Measurements from ENCODE around the gene LEP.

The LEP gene

GRCh38 chr7:128255271-128255670 lies 14.2 kb downstream of the LEP start:
- no peak overlapping the region for H3K18ac ChIP-seq (ENCODE audit: low read depth in 1 of 2, low read length in 2 of 2)

GRCh38 chr7:128257458-128257857 lies 16.4 kb downstream of the LEP start:
- Histone ChIP-seq H3K9ac (ENCODE audit: low read length) (no peak overlapping the region), H2BK15ac (ENCODE audit: low read depth, poor library complexity, severe bottlenecking) (no peak overlapping the region), H3K4me3 (ENCODE audit: insufficient read depth in 1 of 2, low read depth in 1 of 2, low read length in 2 of 2) (no peak overlapping the region), H3K4me2 (ENCODE audit: low read length, poor library complexity, severe bottlenecking) (no peak overlapping the region), H3K27me3 (ENCODE audit: control insufficient read depth in 1 of 2, insufficient read depth in 1 of 2, low read length in 2 of 2) (peaks cover 32 to 42% of the 10 kb centered on the region in 2 experiments), H2BK120ac (ENCODE audit: low read depth, low read length) (no peak overlapping the region), H3K9me3 (ENCODE audit: control insufficient read depth, low read length) (no peaks in the 10 kb centered on the region), H3K14ac (ENCODE audit: low read length in 2 of 2) (no peak overlapping the region), H3K27ac (ENCODE audit: low read length, poor library complexity, severe bottlenecking) (no peak overlapping the region), H4K91ac (ENCODE audit: low read length) (no peak overlapping the region), H3K4ac (ENCODE audit: low read depth in 1 of 2, low read length in 2 of 2) (no peak overlapping the region), H2AK5ac (ENCODE audit: low read length, severe bottlenecking) (no peak overlapping the region), H4K8ac (ENCODE audit: low read length) (no peak overlapping the region), H3K18ac (ENCODE audit: low read depth in 1 of 2, low read length in 2 of 2) (no peak overlapping the region), H2BK12ac (ENCODE audit: low read length in 2 of 2) (no peak overlapping the region), H2AFZ (ENCODE audit: low read depth, low read length) (no peak overlapping the region), H3K4me1 (ENCODE audit: control insufficient read depth, insufficient read depth, low read depth, low read length) (peaks cover under 1% of the 10 kb centered on the region), H3K23ac (ENCODE audit: low read length in 2 of 2) (no peak overlapping the region), H3K36me3 (ENCODE audit: control insufficient read depth in 1 of 2, insufficient read depth in 2 of 2, low read depth in 1 of 2, low read length in 2 of 2) (no peaks in the 10 kb centered on the region), H2BK5ac (ENCODE audit: low read depth, low read length, poor library complexity, severe bottlenecking) (no peak overlapping the region), H3K79me1 (replicated peaks; ENCODE audit: low read length, poor library complexity, severe bottlenecking) (no peaks in the 10 kb centered on the region)
- 81% methylated on average over 9 of the region's 14 CpGs for WGBS
- DNase-seq = no peak

More at GRCh38 chr7:128255271-128255670, 14.2 kb downstream of the LEP start:
- no peak overlapping the region for H4K8ac ChIP-seq (ENCODE audit: low read length)
- peaks cover 47 to 52% of the 10 kb centered on the region in 2 experiments for H3K27me3 ChIP-seq (ENCODE audit: control insufficient read depth in 1 of 2, insufficient read depth in 1 of 2, low read length in 2 of 2)
- H2BK5ac ChIP-seq (ENCODE audit: low read depth, low read length, poor library complexity, severe bottlenecking) = no peak overlapping the region
- no peak overlapping the region for H2BK15ac ChIP-seq (ENCODE audit: low read depth, poor library complexity, severe bottlenecking)
- no peak overlapping the region for H2AK5ac ChIP-seq (ENCODE audit: low read length, severe bottlenecking)
- H2BK12ac ChIP-seq (ENCODE audit: low read length in 2 of 2) = no peak overlapping the region
- no peak overlapping the region for H3K4me3 ChIP-seq (ENCODE audit: insufficient read depth in 1 of 2, low read depth in 1 of 2, low read length in 2 of 2)
- H2BK120ac ChIP-seq (ENCODE audit: low read depth, low read length) = no peak overlapping the region
- H3K4me1 ChIP-seq (ENCODE audit: control insufficient read depth, insufficient read depth, low read depth, low read length) = no peaks in the 10 kb centered on the region
- H3K9me3 ChIP-seq (ENCODE audit: control insufficient read depth, low read length) = no peaks in the 10 kb centered on the region
- no peak overlapping the region for H3K4ac ChIP-seq (ENCODE audit: low read depth in 1 of 2, low read length in 2 of 2)
- H3K27ac ChIP-seq (ENCODE audit: low read length, poor library complexity, severe bottlenecking) = no peak overlapping the region
- no peak overlapping the region for H2AFZ ChIP-seq (ENCODE audit: low read depth, low read length)
- no peaks in the 10 kb centered on the region for H3K79me1 ChIP-seq (replicated peaks; ENCODE audit: low read length, poor library complexity, severe bottlenecking)
- H4K91ac ChIP-seq (ENCODE audit: low read length) = no peak overlapping the region
- H3K36me3 ChIP-seq (ENCODE audit: control insufficient read depth in 1 of 2, insufficient read depth in 2 of 2, low read depth in 1 of 2, low read length in 2 of 2) = no peaks in the 10 kb centered on the region
- no peak overlapping the region for H3K23ac ChIP-seq (ENCODE audit: low read length in 2 of 2)
- no peak overlapping the region for H3K9ac ChIP-seq (ENCODE audit: low read length)
- H3K14ac ChIP-seq (ENCODE audit: low read length in 2 of 2) = no peak overlapping the region
- WGBS = 70% methylated on average over 2 of the region's 2 CpGs
- no peak overlapping the region for H3K4me2 ChIP-seq (ENCODE audit: low read length, poor library complexity, severe bottlenecking)
- DNase-seq = no peak

- H3K23ac ChIP-seq (ENCODE audit: low read length in 2 of 2) = no peak overlapping the region
- WGBS = 70% methylated on average over 11 of the region's 11 CpGs
Measured at GRCh38 chr7:128259131-128260061, 18.3 kb downstream of the LEP start.

GRCh38 chr7:128260069-128260795 lies 19.2 kb downstream of the LEP start:
- no peak overlapping the region for H2BK12ac ChIP-seq (ENCODE audit: low read length in 2 of 2)
- H3K18ac ChIP-seq (ENCODE audit: low read depth in 1 of 2, low read length in 2 of 2) = no peak overlapping the region
- peak overlapping the region in 1 of 2 experiments; percentile 78 for H3K23ac ChIP-seq (ENCODE audit: low read length in 2 of 2)
- H2AFZ ChIP-seq (ENCODE audit: low read depth, low read length) = no peak overlapping the region
- H3K36me3 ChIP-seq (ENCODE audit: control insufficient read depth in 1 of 2, insufficient read depth in 2 of 2, low read depth in 1 of 2, low read length in 2 of 2) = no peaks in the 10 kb centered on the region
- no peak overlapping the region for H2BK120ac ChIP-seq (ENCODE audit: low read depth, low read length)
- H3K9ac ChIP-seq (ENCODE audit: low read length) = no peak overlapping the region
- H2BK5ac ChIP-seq (ENCODE audit: low read depth, low read length, poor library complexity, severe bottlenecking) = no peak overlapping the region
- peaks cover 37 to 55% of the 10 kb centered on the region in 2 experiments for H3K27me3 ChIP-seq (ENCODE audit: control insufficient read depth in 1 of 2, insufficient read depth in 1 of 2, low read length in 2 of 2)
- no peaks in the 10 kb centered on the region for H3K79me1 ChIP-seq (replicated peaks; ENCODE audit: low read length, poor library complexity, severe bottlenecking)
- H3K9me3 ChIP-seq (ENCODE audit: control insufficient read depth, low read length) = peaks cover 4% of the 10 kb centered on the region
- H3K27ac ChIP-seq (ENCODE audit: low read length, poor library complexity, severe bottlenecking) = no peak overlapping the region
- H4K8ac ChIP-seq (ENCODE audit: low read length) = no peak overlapping the region
- no peak overlapping the region for H3K4me2 ChIP-seq (ENCODE audit: low read length, poor library complexity, severe bottlenecking)
- no peak overlapping the region for H3K4ac ChIP-seq (ENCODE audit: low read depth in 1 of 2, low read length in 2 of 2)
- DNase-seq = no peak
- no peak overlapping the region for H3K4me3 ChIP-seq (ENCODE audit: insufficient read depth in 1 of 2, low read depth in 1 of 2, low read length in 2 of 2)
- no peak overlapping the region for H2BK15ac ChIP-seq (ENCODE audit: low read depth, poor library complexity, severe bottlenecking)
- H3K14ac ChIP-seq (ENCODE audit: low read length in 2 of 2) = no peak overlapping the region
- no peak overlapping the region for H4K91ac ChIP-seq (ENCODE audit: low read length)
- H2AK5ac ChIP-seq (ENCODE audit: low read length, severe bottlenecking) = no peak overlapping the region
- WGBS = 83% methylated on average over 12 of the region's 12 CpGs
- peaks cover 2% of the 10 kb centered on the region for H3K4me1 ChIP-seq (ENCODE audit: control insufficient read depth, insufficient read depth, low read depth, low read length)

More at GRCh38 chr7:128259131-128260061, 18.3 kb downstream of the LEP start:
- peaks cover 4% of the 10 kb centered on the region for H3K9me3 ChIP-seq (ENCODE audit: control insufficient read depth, low read length)
- no peak overlapping the region for H4K8ac ChIP-seq (ENCODE audit: low read length)
- H2AK5ac ChIP-seq (ENCODE audit: low read length, severe bottlenecking) = no peak overlapping the region
- no peaks in the 10 kb centered on the region for H3K79me1 ChIP-seq (replicated peaks; ENCODE audit: low read length, poor library complexity, severe bottlenecking)
- no peak overlapping the region for H2BK5ac ChIP-seq (ENCODE audit: low read depth, low read length, poor library complexity, severe bottlenecking)
- no peak overlapping the region for H3K9ac ChIP-seq (ENCODE audit: low read length)
- H3K27me3 ChIP-seq (ENCODE audit: control insufficient read depth in 1 of 2, insufficient read depth in 1 of 2, low read length in 2 of 2) = peaks cover 40 to 54% of the 10 kb centered on the region in 2 experiments
- H3K4me1 ChIP-seq (ENCODE audit: control insufficient read depth, insufficient read depth, low read depth, low read length) = peaks cover 2% of the 10 kb centered on the region
- no peak overlapping the region for H3K27ac ChIP-seq (ENCODE audit: low read length, poor library complexity, severe bottlenecking)
- H3K36me3 ChIP-seq (ENCODE audit: control insufficient read depth in 1 of 2, insufficient read depth in 2 of 2, low read depth in 1 of 2, low read length in 2 of 2) = no peaks in the 10 kb centered on the region
- H2BK12ac ChIP-seq (ENCODE audit: low read length in 2 of 2) = no peak overlapping the region
- no peak overlapping the region for H3K4me2 ChIP-seq (ENCODE audit: low read length, poor library complexity, severe bottlenecking)
- no peak overlapping the region for H2BK15ac ChIP-seq (ENCODE audit: low read depth, poor library complexity, severe bottlenecking)
- H3K4ac ChIP-seq (ENCODE audit: low read depth in 1 of 2, low read length in 2 of 2) = peak overlapping the region in 1 of 2 experiments; percentile 35
- H3K4me3 ChIP-seq (ENCODE audit: insufficient read depth in 1 of 2, low read depth in 1 of 2, low read length in 2 of 2) = no peak overlapping the region
- H2BK120ac ChIP-seq (ENCODE audit: low read depth, low read length) = no peak overlapping the region
- no peak overlapping the region for H3K14ac ChIP-seq (ENCODE audit: low read length in 2 of 2)
- DNase-seq = peak; percentile 10
- H2AFZ ChIP-seq (ENCODE audit: low read depth, low read length) = no peak overlapping the region
- H4K91ac ChIP-seq (ENCODE audit: low read length) = no peak overlapping the region
- H3K18ac ChIP-seq (ENCODE audit: low read depth in 1 of 2, low read length in 2 of 2) = no peak overlapping the region
